ENCODE results near the gene RNF26. TPM values are rescaled to one million over a fixed set of nuclear protein-coding genes. Genes with fewer than 3 reads are reported as not detected.

Gene RNF26
- total and polyA plus RNA-seq, 4 donors: 5.2 to 27.1 (median 16.8) TPM

- H3K27me3 ChIP-seq (ENCODE audit: control insufficient read depth, insufficient read depth, low read length): peaks cover 2% of the 10 kb centered on the region
- H3K36me3 ChIP-seq (ENCODE audit: control insufficient read depth, insufficient read depth, low read length): peaks cover 28% of the 10 kb centered on the region
- H3K27ac ChIP-seq (ENCODE audit: low read depth, low read length): no peak overlapping the region
- peak overlapping the region; percentile 96 for H3K4me3 ChIP-seq (ENCODE audit: low read depth, low read length)
- DNase-seq (ENCODE audit: low read depth in 4 of 6, low spot score in 6 of 6): no peak
- 68% methylated on average over 15 of the region's 15 CpGs for WGBS (ENCODE audit: insufficient coverage)
- peaks cover 54% of the 10 kb centered on the region for H3K4me1 ChIP-seq (ENCODE audit: control insufficient read depth, insufficient read depth, low read length)
- no peaks in the 10 kb centered on the region for H3K9me3 ChIP-seq (ENCODE audit: control insufficient read depth, insufficient read depth, low read length)
Observed at GRCh38 chr11:119335091-119335654, 846 bp downstream of the RNF26 start.

- 88% methylated on average over 27 of the region's 30 CpGs for WGBS (ENCODE audit: insufficient coverage)
- no peak overlapping the region for H3K4me3 ChIP-seq (ENCODE audit: low read depth, low read length)
- H3K4me1 ChIP-seq (ENCODE audit: control insufficient read depth, insufficient read depth, low read length): peaks cover 60% of the 10 kb centered on the region
- H3K27me3 ChIP-seq (ENCODE audit: control insufficient read depth, insufficient read depth, low read length): peaks cover 8% of the 10 kb centered on the region
- no peak for DNase-seq (ENCODE audit: low read depth in 4 of 6, low spot score in 6 of 6)
- H3K36me3 ChIP-seq (ENCODE audit: control insufficient read depth, insufficient read depth, low read length): peaks cover 28% of the 10 kb centered on the region
- H3K27ac ChIP-seq (ENCODE audit: low read depth, low read length): no peak overlapping the region
- H3K9me3 ChIP-seq (ENCODE audit: control insufficient read depth, insufficient read depth, low read length): no peaks in the 10 kb centered on the region
Observed at GRCh38 chr11:119335655-119336543, 1.6 kb downstream of the RNF26 start.

DNA sequence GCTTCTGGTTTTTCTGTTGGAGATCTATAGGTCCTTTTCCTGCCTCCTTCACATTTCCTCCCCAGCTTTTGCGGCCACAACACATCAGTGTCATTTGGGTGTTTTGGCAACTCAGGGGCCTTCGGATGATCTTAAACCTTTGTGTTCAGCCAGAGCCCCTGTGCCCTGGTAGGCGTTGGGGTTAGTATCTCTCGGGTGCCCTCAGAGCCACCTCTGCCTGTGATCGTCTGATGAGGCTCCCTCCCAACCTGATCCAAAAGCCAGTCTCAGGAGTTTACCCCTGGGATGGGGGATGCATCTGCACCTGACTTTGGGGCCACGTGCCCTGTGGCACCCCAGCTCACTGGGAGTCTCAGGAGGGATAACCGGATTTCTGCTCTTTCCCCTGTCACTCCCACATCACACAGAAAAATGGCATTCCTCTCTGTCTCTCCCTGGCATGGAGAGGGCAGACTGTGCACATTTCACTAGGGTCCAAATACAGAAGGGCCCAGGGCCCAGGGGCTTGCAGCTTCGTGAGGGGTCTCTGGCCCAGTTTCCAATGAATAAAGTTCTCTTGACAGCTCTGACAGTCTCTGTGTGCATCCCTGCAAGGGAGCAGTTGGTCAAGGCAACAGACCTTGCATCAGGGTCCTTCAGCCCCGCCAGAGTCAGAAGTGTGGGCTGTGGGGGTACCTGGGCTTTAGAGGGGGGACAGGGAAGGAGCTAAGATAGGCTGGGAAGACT lies 2.6 kb downstream of the RNF26 start:
- Histone ChIP-seq H3K4me1 (ENCODE audit: control insufficient read depth, insufficient read depth, low read length) (peaks cover 70% of the 10 kb centered on the region), H3K27ac (ENCODE audit: low read depth, low read length) (no peak overlapping the region), H3K4me3 (ENCODE audit: low read depth, low read length) (no peak overlapping the region), H3K36me3 (ENCODE audit: control insufficient read depth, insufficient read depth, low read length) (peaks cover 28% of the 10 kb centered on the region), H3K9me3 (ENCODE audit: control insufficient read depth, insufficient read depth, low read length) (no peaks in the 10 kb centered on the region), H3K27me3 (ENCODE audit: control insufficient read depth, insufficient read depth, low read length) (peaks cover 13% of the 10 kb centered on the region)
- no peak for DNase-seq (ENCODE audit: low read depth in 4 of 6, low spot score in 6 of 6)
- 87% methylated on average over 9 of the region's 9 CpGs for WGBS (ENCODE audit: insufficient coverage)

- H3K27me3 ChIP-seq (ENCODE audit: control insufficient read depth, insufficient read depth, low read length): peaks cover 13% of the 10 kb centered on the region
- H3K9me3 ChIP-seq (ENCODE audit: control insufficient read depth, insufficient read depth, low read length): no peaks in the 10 kb centered on the region
- H3K36me3 ChIP-seq (ENCODE audit: control insufficient read depth, insufficient read depth, low read length): peaks cover 28% of the 10 kb centered on the region
- DNase-seq (ENCODE audit: low read depth in 4 of 6, low spot score in 6 of 6): peak in 2 of 6 donors; percentile 28 to 58
- H3K27ac ChIP-seq (ENCODE audit: low read depth, low read length): peak overlapping the region; percentile 86
- WGBS (ENCODE audit: insufficient coverage): 20% methylated on average over 4 of the region's 9 CpGs
- H3K4me3 ChIP-seq (ENCODE audit: low read depth, low read length): peak overlapping the region; percentile 63
- peaks cover 75% of the 10 kb centered on the region for H3K4me1 ChIP-seq (ENCODE audit: control insufficient read depth, insufficient read depth, low read length)
Observed at GRCh38 chr11:119337581-119338317, 3.4 kb downstream of the RNF26 start.

GRCh38 chr11:119338318-119338890 lies 4.1 kb downstream of the RNF26 start:
- Histone ChIP-seq H3K4me3 (ENCODE audit: low read depth, low read length) (peak overlapping the region; percentile 63), H3K4me1 (ENCODE audit: control insufficient read depth, insufficient read depth, low read length) (peaks cover 75% of the 10 kb centered on the region), H3K9me3 (ENCODE audit: control insufficient read depth, insufficient read depth, low read length) (no peaks in the 10 kb centered on the region), H3K36me3 (ENCODE audit: control insufficient read depth, insufficient read depth, low read length) (peaks cover 28% of the 10 kb centered on the region), H3K27ac (ENCODE audit: low read depth, low read length) (peak overlapping the region; percentile 86), H3K27me3 (ENCODE audit: control insufficient read depth, insufficient read depth, low read length) (peaks cover 13% of the 10 kb centered on the region)
- 7% methylated on average over 15 of the region's 17 CpGs for WGBS (ENCODE audit: insufficient coverage)
- DNase-seq (ENCODE audit: low read depth in 4 of 6, low spot score in 6 of 6): peak in 2 of 6 donors; percentile 92

- Histone ChIP-seq H3K36me3 (ENCODE audit: control insufficient read depth, insufficient read depth, low read length) (peaks cover 28% of the 10 kb centered on the region), H3K4me3 (ENCODE audit: low read depth, low read length) (peak overlapping the region; percentile 63), H3K27ac (ENCODE audit: low read depth, low read length) (peak overlapping the region; percentile 86), H3K9me3 (ENCODE audit: control insufficient read depth, insufficient read depth, low read length) (no peaks in the 10 kb centered on the region), H3K4me1 (ENCODE audit: control insufficient read depth, insufficient read depth, low read length) (peaks cover 72% of the 10 kb centered on the region), H3K27me3 (ENCODE audit: control insufficient read depth, insufficient read depth, low read length) (peaks cover 13% of the 10 kb centered on the region)
- 28% methylated on average over 9 of the region's 11 CpGs for WGBS (ENCODE audit: insufficient coverage)
- DNase-seq (ENCODE audit: low read depth in 4 of 6, low spot score in 6 of 6): peak in 2 of 6 donors; percentile 46 to 74
Observed at GRCh38 chr11:119338965-119339588, 4.8 kb downstream of the RNF26 start.

GRCh38 chr11:119339589-119340334 lies 5.4 kb downstream of the RNF26 start:
- DNase-seq (ENCODE audit: low read depth in 4 of 6, low spot score in 6 of 6): peak in 2 of 6 donors; percentile 73 to 89
- Histone ChIP-seq H3K4me3 (ENCODE audit: low read depth, low read length) (peak overlapping the region; percentile 63), H3K4me1 (ENCODE audit: control insufficient read depth, insufficient read depth, low read length) (peaks cover 70% of the 10 kb centered on the region), H3K27me3 (ENCODE audit: control insufficient read depth, insufficient read depth, low read length) (peaks cover 13% of the 10 kb centered on the region), H3K36me3 (ENCODE audit: control insufficient read depth, insufficient read depth, low read length) (peaks cover 28% of the 10 kb centered on the region), H3K27ac (ENCODE audit: low read depth, low read length) (peak overlapping the region; percentile 89), H3K9me3 (ENCODE audit: control insufficient read depth, insufficient read depth, low read length) (no peaks in the 10 kb centered on the region)
- WGBS (ENCODE audit: insufficient coverage): 2% methylated on average over 86 of the region's 86 CpGs

All from spinal cord (tissue), 10 donors.